ACC112 (cell line): ENCODE data around the gene PLGRKT.
"Not testable (repeated sequence)": the region's sequence is repeated elsewhere in the genome, so short reads cannot be mapped to it uniquely, and the experiment has no call there.

Experiments
- H2AFZ ChIP-seq: fragments of 200-600 bp; sonication (generic); one replicate; pipeline ENCODE4 v1.6.0; 2017; ENCODE audit warnings: antibody characterized with exemption, low read length; ENCODE audit not compliant: unreplicated experiment
- H3K27ac ChIP-seq: fragments of 200-600 bp; sonication (generic); 2 replicates; pipeline ENCODE4 v1.5.1; 2014; ENCODE audit warnings: low read depth, mild to moderate bottlenecking, antibody characterized with exemption, low read length, moderate library complexity
- H3K27me3 ChIP-seq: fragments of 200-600 bp; sonication (generic); 2 replicates; pipeline ENCODE4 v1.6.1; 2014; ENCODE audit warnings: mild to moderate bottlenecking, antibody characterized with exemption, low read length, moderate library complexity, mixed read lengths; ENCODE audit not compliant: insufficient read depth
- H3K36me3 ChIP-seq: fragments of 200-600 bp; sonication (generic); 2 replicates; pipeline ENCODE4 v1.6.1; 2016; ENCODE audit warnings: mild to moderate bottlenecking, antibody characterized with exemption, low read length, moderate library complexity, mixed read lengths; ENCODE audit not compliant: insufficient read depth
- H3K4me1 ChIP-seq: fragments of 200-600 bp; sonication (generic); one replicate; pipeline ENCODE4 v1.6.1; 2016; ENCODE audit warnings: low read length, mixed read lengths; ENCODE audit not compliant: insufficient read depth, unreplicated experiment, control insufficient read depth
- H3K4me3 ChIP-seq: fragments of 200-600 bp; sonication (generic); 2 replicates; pipeline ENCODE4 v1.5.1; 2014; ENCODE audit warnings: mild to moderate bottlenecking, low read depth, low read length
- H3K79me2 ChIP-seq: fragments of 200-600 bp; sonication (generic); one replicate; pipeline ENCODE4 v1.6.0; 2016; ENCODE audit warnings: low read length; ENCODE audit not compliant: control insufficient read depth, unreplicated experiment, insufficient read depth

The PLGRKT gene

DNA sequence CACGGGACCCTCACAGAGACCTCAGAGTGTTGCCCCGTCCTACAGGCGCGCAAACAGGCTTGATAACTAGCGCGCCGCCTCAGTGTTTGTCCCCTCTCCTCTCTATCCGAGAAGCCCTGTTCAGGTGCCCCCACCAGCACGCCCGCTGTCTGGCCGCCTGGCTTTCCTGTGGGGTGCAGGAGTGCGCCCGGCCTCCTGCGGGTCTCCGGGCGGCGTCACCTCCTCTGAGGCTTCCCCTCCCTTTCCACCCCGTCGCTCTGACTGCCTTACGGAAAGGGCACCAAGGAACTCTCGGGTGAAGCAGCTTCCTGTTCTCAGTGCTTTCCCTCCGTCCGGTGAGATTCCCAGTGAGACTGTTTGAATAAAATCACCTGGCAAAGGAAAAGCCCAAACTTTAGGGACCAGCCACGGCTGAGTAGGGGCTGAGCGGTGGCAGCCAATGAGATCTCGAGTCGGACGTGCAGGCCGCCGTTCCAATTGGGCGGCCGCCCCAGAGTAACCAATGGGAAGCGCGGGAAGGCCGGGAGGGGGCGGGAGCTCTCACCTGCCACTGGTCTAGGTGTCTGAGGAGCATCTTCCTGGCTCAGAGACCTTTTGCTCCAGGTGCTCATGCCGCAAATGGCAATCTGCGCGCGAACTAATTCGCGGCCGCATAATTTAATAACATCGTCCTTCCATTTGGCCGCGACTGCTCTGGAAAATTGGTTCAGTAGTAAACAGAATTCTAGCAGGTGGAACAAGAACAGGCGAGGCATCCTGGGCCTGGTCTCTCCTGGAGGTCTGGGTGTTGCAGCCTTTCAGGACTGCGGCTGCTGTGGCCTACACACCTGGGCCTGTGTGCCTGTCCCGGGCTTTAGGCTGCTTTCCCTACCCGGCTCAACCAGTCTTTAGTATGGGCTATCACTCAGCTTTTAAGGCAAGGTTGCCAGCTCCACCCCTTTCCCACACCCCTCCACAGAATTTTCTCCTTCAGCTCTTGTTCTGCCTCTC lies 98.4 kb downstream of the PLGRKT start, which contains the start of gene RLN1:
RLN1 (minus strand) TSS at position 885 of the 990 bp plus-strand sequence; CDS start at position 755, 130 bp downstream.
- not testable (repeated sequence) for H2AFZ ChIP-seq, H3K79me2 ChIP-seq, H3K4me1 ChIP-seq, H3K27ac ChIP-seq, H3K36me3 ChIP-seq, H3K4me3 ChIP-seq
- peaks cover 25% of the 10 kb centered on the region for H3K27me3 ChIP-seq

DNA sequence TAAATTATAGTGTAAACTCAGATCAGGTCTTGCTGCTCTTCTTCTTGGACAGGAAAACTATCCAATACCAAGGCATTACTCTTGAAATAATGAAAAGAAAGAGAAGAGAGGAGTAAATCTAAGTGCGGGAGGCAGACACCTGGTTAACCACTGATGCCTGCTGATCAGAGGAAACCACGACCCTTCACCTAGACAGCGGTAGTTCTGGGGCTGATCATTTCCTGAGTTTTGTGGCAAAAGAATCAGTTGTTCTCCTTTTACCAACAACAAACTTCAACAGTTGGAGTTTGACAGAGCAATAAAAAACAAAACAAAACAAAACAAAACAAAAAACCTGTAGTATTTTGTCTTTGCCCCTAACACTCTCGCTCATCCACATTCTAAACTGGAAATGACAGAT lies 101.0 kb downstream of the PLGRKT start:
- no peaks in the 10 kb centered on the region for H3K36me3 ChIP-seq
- H3K27me3 ChIP-seq, result peaks cover 41% of the 10 kb centered on the region
- no peaks in the 10 kb centered on the region for H3K4me1 ChIP-seq
- no peak overlapping the region for H2AFZ ChIP-seq
- H3K4me3 ChIP-seq, result no peak overlapping the region
- H3K79me2 ChIP-seq, result no peaks in the 10 kb centered on the region
- H3K27ac ChIP-seq, result no peak overlapping the region

DNA sequence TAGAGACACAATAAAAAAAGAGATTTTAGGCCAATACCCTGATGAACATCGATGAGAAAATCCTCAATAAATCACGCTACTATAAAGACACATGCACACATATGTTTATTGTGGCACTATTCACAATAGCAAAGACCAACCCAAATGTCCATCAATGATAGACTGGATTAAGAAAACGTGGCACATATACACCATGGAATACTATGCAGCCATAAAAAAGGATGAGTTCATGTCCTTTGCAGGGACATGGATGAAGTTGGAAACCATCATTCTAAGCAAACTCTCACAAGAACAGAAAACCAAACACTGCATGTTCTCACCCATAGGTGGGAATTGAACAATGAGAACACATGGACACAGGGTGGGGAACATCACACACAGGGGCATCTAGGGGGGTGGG lies 106.4 kb downstream of the PLGRKT start:
- H3K27ac ChIP-seq, H2AFZ ChIP-seq, H3K4me1 ChIP-seq, H3K4me3 ChIP-seq, H3K36me3 ChIP-seq, H3K79me2 ChIP-seq: not testable (repeated sequence)
- peaks cover 51% of the 10 kb centered on the region for H3K27me3 ChIP-seq

DNA sequence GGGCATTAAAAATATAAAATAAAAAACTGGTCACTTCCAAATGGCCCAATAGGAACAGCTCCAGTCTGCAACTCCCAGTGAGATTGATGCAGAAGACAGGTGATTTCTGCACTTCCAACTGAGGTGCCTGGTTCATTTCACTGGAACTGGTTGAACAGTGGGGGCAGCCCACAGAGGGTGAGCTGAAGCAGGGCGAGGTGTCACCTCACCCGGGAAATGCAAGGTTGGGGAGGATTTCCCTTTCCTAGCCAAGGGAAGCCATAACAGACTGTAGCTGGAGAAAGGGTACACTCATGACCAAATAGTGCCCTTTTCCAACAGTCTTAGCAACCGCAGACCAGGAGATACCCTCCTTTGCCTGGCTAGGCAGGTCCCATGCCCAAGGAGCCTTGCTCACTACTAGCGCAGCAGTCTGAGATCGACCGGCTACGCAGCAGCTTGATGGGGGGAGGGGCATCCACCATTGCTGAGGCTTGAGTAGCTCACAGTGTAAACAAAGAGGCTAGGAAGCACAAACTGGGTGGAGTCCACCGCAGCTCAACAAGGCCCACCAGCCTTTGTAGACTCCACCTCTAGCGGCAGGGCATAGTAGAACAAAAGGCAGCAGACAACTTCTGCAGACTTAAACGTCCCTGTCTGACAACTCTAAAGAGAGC lies 110.7 kb downstream of the PLGRKT start:
- Histone ChIP-seq H3K27me3 (peaks cover 43% of the 10 kb centered on the region), H3K4me1 (no peaks in the 10 kb centered on the region), H3K4me3 (no peak overlapping the region), H2AFZ (no peak overlapping the region), H3K36me3 (no peaks in the 10 kb centered on the region), H3K27ac (no peak overlapping the region), H3K79me2 (no peaks in the 10 kb centered on the region)

DNA sequence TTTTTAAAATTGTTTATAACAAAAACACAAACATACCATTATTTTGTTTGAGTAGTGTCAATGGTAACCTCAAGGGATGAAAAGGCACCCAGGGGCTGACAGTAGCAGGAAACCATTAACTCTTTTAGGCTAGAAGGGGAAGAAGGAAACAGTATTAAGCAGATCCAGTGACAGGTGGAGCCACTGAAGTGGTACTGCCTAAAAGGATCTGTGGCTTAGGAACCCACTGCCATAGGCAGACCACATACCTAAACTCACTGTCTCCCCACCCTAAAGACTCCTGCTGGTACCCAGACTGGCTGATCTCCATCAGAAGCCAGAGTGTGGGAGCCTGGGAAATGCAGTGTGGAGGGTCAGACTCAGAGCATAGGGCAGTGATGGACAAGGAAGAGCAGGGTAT lies 111.5 kb downstream of the PLGRKT start:
- Histone ChIP-seq H3K27me3 (peaks cover 50% of the 10 kb centered on the region), H3K36me3 (no peaks in the 10 kb centered on the region), H3K4me3 (no peak overlapping the region)

DNA sequence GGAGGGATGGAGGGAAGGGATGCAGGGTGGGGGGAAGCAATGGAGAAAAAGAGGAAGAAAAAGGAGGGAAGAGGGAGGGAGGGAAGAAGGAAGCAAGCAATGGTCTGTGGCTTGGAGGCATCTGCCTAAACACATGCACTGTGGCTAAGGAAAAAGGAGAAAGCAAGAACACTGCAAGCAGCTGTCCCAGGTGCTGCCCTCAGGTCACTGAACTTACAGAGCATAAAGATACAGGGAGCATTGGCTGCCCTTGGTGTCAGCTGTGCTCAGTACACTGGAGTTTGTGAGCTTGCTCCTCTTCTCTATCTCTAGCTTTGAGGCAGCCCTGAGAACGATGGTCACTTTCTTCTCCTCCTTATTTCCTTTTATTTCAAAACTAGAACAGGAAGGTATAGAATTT lies 116.1 kb downstream of the PLGRKT start:
- H3K4me3 ChIP-seq, H3K79me2 ChIP-seq, H3K27ac ChIP-seq, H3K36me3 ChIP-seq, H3K4me1 ChIP-seq, H2AFZ ChIP-seq: not testable (repeated sequence)
- H3K27me3 ChIP-seq, result peaks cover 59% of the 10 kb centered on the region

More for the DNA sequence above, 111.5 kb downstream of the PLGRKT start:
- H3K4me1 ChIP-seq, result no peaks in the 10 kb centered on the region
- H3K79me2 ChIP-seq, result no peaks in the 10 kb centered on the region
- H2AFZ ChIP-seq, result no peak overlapping the region
- H3K27ac ChIP-seq, result no peak overlapping the region

DNA sequence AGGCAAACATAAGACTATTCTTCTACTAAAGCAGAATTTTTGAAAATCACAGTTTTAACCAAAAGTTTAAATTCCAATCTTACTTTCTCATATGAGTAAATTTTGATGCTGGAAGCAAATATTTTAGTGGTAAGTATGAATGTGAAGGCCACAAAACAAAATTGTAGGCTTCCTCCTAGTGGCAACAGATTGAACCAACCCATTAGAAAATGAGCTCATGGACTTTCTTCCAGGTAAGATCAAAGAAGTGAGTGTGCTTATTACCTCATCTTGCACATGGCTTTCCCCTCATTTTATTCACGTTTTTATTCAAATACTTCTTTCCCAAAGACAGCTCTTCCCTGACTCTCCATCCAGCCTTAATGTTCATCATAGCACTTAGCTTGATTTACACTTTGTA lies 116.7 kb downstream of the PLGRKT start:
- Histone ChIP-seq H3K27me3 (peaks cover 54% of the 10 kb centered on the region), H3K79me2 (no peaks in the 10 kb centered on the region), H3K27ac (no peak overlapping the region), H2AFZ (no peak overlapping the region), H3K4me3 (no peak overlapping the region), H3K36me3 (no peaks in the 10 kb centered on the region), H3K4me1 (no peaks in the 10 kb centered on the region)

DNA sequence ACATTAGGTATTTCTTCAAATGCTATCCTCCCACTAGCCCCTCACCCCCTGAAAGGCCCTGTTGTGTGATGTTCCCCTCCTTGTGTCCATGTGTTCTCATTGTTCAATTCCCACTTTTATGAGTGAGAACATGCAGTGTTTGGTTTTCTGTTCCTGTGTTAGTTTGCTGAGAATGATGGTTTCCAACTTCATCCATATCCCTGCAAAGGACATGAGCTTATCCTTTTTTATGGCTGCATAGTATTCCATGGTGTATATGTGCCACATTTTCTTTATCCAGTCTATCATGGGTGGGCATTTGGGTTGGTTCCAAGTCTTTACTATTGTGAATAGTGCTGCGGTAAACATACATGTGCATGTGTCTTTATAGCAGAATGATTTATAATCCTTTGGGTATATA lies 121.3 kb downstream of the PLGRKT start:
- H3K4me1 ChIP-seq, H3K4me3 ChIP-seq, H3K27ac ChIP-seq, H3K36me3 ChIP-seq, H2AFZ ChIP-seq, H3K79me2 ChIP-seq: not testable (repeated sequence)
- peaks cover 59% of the 10 kb centered on the region for H3K27me3 ChIP-seq

DNA sequence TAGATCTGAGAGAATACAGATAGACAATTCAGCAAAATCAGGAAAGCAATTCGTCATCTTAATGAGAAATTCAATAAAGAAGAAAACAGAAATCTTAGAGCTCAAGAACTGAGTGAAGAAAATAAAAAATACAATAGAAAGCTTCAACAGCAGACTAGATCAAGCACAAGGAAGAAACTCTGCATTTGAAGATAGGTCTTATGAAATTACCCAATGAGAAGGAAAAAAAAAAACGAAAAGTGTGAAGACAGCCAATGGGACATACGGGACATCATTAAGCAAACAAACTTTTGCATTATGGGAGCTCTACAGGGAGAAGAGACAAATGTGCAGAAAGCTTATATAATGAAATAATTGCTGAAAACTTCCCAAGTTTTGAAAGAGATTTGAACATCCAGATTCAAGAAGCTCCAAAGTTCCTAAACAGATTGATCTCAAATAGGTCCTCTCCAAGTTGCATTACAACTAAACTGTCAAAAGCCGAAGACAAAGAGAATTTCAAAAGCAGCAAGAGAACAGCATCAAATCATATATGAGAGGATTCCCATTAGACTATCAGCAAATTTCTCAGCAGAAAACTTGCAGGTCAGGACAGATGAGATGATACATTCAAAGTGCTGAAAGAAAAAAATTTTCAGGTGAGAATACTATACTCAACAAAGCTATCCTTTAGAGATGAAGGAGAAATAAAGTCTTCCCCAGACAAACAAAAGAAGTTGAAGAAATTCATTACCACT lies 122.4 kb downstream of the PLGRKT start:
- no peaks in the 10 kb centered on the region for H3K79me2 ChIP-seq
- no peaks in the 10 kb centered on the region for H3K4me1 ChIP-seq
- peaks cover 63% of the 10 kb centered on the region for H3K27me3 ChIP-seq
- no peaks in the 10 kb centered on the region for H3K36me3 ChIP-seq
- no peak overlapping the region for H2AFZ ChIP-seq
- H3K27ac ChIP-seq, result no peak overlapping the region
- no peak overlapping the region for H3K4me3 ChIP-seq

DNA sequence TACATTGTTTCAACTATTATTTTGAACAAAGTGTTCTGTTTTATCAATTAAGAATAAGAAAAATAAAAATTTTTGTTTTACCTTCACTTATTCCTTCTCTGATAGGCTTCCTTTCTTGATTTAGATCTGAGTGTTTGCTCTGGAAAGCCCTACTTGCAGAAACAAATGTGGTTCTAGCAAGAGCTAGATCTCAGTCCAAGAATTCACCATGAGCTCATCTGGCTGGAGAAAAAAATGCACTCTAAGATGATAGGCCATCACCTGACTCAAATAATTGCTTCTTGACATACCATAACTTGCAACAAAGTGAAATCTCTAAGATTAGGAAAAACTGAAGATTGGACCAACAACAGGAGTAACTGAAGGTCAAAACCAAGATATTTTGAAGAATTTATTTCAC lies 126.9 kb downstream of the PLGRKT start:
- Histone ChIP-seq H3K27me3 (peaks cover 77% of the 10 kb centered on the region), H3K27ac (no peak overlapping the region), H3K79me2 (no peaks in the 10 kb centered on the region), H3K4me1 (no peaks in the 10 kb centered on the region), H3K4me3 (no peak overlapping the region), H3K36me3 (no peaks in the 10 kb centered on the region), H2AFZ (no peak overlapping the region)
